VCaP (cell line): ENCODE measurements around the gene HVCN1.
A peak's percentile ranks its signal among the peaks of the same experiment; 100 is the strongest.
"Not testable (repeated sequence)": the region's sequence is repeated elsewhere in the genome, so short reads cannot be mapped to it uniquely, and the experiment has no call there.

ENCODE experiments used
- H3K27ac ChIP-seq: fragments of 450-650 bp; 2 replicates; pipeline ENCODE4 v1.5.1; 2017
- CTCF ChIP-seq: fragments of 450-650 bp; conservative IDR thresholded peaks from 2 replicates; pipeline ENCODE4 v1.5.1; 2017; ENCODE audit warnings: mild to moderate bottlenecking, moderate library complexity

The HVCN1 gene, protein sequence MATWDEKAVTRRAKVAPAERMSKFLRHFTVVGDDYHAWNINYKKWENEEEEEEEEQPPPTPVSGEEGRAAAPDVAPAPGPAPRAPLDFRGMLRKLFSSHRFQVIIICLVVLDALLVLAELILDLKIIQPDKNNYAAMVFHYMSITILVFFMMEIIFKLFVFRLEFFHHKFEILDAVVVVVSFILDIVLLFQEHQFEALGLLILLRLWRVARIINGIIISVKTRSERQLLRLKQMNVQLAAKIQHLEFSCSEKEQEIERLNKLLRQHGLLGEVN

GRCh38 chr12:110688446-110689280 lies at the start of gene HVCN1:
HVCN1 (minus strand) TSS chr12:110689115; CDS start chr12:110683245, 5,870 bp downstream.
- TF ChIP-seq CTCF = no peak
- H3K27ac ChIP-seq = no peak within 1 kb of the TSS; the same call in 1 of the 2 replicates

GRCh38 chr12:110737532-110737931 lies 48.6 kb upstream of the HVCN1 start:
- no peak for TF ChIP-seq CTCF
- no peak overlapping the region for H3K27ac ChIP-seq

GRCh38 chr12:110737016-110737415 lies 48.1 kb upstream of the HVCN1 start:
- H3K27ac ChIP-seq = not testable (repeated sequence)

DNA sequence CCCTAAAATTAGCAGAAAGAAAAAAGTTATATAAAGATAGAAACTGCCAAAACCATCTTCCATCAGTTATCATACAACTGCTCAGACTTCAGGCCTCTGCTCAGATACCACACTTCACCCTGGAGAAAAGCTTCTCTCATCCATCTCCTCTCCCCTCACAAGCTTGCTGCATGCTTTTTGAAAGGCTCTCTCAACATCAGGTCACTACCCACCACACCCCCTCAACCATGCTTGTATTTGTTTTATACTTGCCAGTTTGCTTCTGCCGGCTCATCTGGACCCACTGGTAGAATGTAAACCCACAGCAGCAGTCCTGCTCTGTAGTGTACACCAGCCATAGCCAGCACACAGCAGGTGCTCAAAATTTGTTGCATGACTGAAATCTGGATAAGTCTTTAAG lies 45.0 kb upstream of the HVCN1 start:
- TF ChIP-seq CTCF = no peak
- H3K27ac ChIP-seq = no peak overlapping the region

DNA sequence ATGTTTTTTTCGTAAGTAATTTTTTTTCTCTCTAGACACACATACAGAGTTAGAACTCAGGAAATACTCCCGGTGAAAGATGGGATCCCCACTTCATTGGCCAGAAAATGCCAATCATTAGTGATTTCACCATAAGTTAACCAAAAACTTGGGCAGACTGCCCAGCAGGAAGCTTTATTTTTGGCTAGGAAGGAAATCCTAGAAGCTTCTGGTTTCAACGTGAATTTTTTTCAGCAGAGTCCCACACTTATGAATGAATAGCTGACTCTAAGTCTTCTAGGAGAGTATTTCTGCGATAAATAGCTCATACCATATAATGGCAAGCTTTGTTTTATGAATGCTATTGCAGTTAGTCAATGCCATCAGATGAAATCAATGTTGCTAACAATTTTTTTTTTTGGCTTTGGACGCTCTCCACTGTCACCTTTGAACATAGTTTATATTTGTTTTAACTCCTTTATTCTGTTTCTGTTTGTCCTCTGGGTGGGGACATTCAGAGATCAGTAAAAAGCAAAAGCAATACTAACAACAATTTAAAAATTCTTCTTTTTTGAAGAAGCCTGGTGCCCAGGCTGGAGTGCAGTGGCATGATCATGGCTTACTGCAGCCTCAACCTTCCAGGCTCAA lies 44.3 kb upstream of the HVCN1 start:
- H3K27ac ChIP-seq = peak overlapping the region; percentile 18; the same call in 1 of the 2 replicates
- TF ChIP-seq CTCF = no peak

DNA sequence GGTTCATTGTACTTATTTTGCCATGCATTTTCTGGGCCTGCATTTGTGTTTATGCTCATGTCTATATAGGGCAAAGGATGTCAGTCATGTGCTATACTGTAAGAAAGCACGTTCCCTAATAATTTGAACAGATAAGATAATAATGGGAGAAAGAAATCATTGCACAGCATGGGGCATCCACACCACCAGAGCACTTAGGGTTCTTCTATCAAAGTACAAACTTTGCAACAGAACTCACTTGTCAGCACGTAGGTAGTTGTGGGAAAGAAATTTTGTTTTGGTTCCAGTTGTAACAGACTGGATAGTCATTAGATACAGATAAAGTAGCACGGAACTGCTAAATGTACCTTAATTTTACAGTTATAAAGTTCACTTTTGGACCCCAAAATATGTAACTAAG lies 43.7 kb upstream of the HVCN1 start:
- no peak overlapping the region for H3K27ac ChIP-seq
- no peak for TF ChIP-seq CTCF

GRCh38 chr12:110731479-110731878 lies 42.6 kb upstream of the HVCN1 start:
- no peak overlapping the region for H3K27ac ChIP-seq

More at GRCh38 chr12:110731479-110731878, 42.6 kb upstream of the HVCN1 start:
- TF ChIP-seq CTCF = no peak
